ENCODE data around the gene KCNJ18.
"Not testable (repeated sequence)": the region's sequence is repeated elsewhere in the genome, so short reads cannot be mapped to it uniquely, and the experiment has no call there.

Gene KCNJ18

DNA sequence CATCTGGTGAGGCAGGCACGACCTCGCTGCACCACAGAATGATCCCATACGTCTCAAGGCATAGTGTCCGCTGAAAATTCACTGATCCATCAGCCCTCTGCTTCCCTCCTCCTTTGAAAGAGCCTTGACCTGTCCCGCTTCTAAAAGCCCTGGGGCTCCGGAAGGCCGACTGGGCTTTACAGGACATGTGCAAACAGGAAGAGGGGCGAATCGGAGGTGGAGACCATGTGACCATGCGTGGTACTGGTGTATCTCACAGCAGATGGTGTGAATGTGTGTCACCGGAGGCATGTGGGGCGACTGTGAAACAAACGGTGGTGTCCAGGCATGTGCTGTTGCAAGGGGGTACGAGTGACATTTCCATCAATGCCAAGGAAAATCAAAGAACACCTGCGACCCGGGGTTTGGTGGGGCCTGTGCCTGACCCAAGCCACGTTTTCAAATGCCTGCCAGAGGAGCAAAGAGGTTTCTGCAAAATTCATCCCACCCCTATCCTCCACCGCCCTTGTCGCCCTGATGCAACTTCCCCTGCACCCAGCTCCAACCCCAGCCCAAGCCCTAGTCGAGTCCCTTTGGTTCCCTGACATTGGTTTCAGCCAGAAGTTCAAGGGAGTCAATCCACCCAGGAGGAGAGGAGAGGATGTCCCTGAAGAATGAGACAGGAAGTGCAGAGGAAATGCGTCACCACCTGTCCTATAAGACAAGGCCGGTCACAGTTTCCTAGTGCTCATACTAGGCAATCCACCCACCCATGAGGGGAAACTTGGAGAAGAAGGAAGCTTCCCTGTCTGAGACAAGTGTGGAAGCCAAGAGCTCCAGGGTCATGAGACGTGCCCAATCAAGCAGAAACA lies 5.9 kb upstream of the KCNJ18 start:
- H3K4me3 ChIP-seq (ENCODE audit: low read depth, low read length): no peak overlapping the region
- TF ChIP-seq CTCF (IDR thresholded peaks at IDR 0.05; ENCODE audit: borderline replicate concordance, insufficient read depth, low read depth, low read length): no peak

GRCh38 chr17:21687136-21687953 lies 5.0 kb upstream of the KCNJ18 start:
- no peak for TF ChIP-seq CTCF (IDR thresholded peaks at IDR 0.05; ENCODE audit: borderline replicate concordance, insufficient read depth, low read depth, low read length)

DNA sequence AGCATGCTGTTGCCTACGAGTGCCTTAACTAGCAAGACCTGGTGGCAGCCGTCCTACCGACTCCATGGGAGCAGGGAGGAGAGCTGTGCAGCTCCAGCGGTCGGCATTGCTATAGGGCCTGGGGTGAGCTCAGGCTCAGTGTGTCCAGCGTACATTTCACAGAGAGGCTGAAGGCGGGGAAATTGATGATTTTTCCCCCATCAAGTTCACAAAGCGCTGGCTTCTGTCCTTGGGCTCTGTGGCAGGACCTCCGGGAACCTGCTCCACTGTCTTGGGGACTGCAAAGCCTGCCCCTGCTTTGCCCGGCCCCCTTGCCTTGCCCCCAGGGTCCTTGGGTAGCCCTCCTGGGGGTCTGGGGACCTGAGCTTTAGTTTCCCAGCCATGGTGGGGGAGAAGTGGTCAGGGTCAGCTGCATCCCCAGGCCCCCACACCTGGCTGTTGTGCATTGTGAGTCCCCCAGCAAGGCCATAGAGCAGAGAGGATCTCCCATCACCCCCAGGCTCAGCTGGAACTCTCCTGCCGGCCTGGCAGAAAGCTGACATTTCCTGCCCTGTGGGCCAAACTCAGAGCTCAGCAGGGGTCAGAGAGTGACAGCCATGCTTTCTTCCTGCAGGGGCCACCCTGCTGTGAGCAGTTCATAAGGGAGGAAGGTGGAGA lies 3.9 kb upstream of the KCNJ18 start:
- no peak overlapping the region for H3K4me3 ChIP-seq (ENCODE audit: low read depth, low read length)
- no peak for TF ChIP-seq CTCF (IDR thresholded peaks at IDR 0.05; ENCODE audit: borderline replicate concordance, insufficient read depth, low read depth, low read length)

More at GRCh38 chr17:21687136-21687953, 5.0 kb upstream of the KCNJ18 start:
- H3K4me3 ChIP-seq (ENCODE audit: low read depth, low read length): no peak overlapping the region

DNA sequence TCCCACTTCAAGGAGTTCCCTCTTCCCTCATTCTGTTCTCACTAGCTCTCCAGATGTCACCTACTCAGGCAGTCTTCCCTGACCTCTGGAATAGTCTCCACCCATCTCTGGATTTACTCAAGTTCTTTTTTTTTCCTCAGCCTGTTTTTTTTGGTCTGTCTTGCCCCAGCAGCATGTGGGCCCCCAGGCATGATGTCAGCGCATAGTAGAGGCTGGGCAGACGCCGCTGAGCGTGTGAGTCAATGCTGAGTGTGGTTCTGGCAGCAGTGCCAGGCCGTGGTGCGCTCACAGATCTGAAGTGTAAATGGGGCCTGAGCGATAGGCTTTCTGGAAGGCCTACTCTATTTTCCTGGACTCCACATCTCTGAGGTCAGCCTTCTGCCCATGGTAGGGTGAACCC lies 2.7 kb upstream of the KCNJ18 start:
- H3K4me3 ChIP-seq (ENCODE audit: low read depth, low read length): no peak overlapping the region
- TF ChIP-seq CTCF (IDR thresholded peaks at IDR 0.05; ENCODE audit: borderline replicate concordance, insufficient read depth, low read depth, low read length): no peak

DNA sequence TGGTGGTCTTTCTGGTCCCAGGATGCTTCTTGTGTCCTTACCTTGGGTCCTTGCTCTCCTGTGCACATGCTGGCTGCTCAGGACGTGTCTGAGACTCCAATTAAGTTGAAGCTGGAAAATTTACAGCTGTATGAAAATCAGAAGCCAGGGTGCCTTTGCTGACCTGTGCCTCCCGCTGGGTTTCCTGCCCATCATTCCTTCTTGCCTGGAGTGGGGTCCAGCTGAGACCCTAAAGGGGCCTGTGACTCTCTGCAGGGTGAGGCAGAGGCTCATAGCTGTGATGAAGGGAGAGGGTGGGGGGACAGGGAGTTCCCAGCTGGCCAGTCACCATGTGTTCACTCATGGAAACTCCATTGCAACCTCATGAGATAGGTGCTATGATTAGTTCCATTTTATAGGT lies 1.5 kb upstream of the KCNJ18 start:
- not testable (repeated sequence) for H3K4me3 ChIP-seq (ENCODE audit: low read depth, low read length)

DNA sequence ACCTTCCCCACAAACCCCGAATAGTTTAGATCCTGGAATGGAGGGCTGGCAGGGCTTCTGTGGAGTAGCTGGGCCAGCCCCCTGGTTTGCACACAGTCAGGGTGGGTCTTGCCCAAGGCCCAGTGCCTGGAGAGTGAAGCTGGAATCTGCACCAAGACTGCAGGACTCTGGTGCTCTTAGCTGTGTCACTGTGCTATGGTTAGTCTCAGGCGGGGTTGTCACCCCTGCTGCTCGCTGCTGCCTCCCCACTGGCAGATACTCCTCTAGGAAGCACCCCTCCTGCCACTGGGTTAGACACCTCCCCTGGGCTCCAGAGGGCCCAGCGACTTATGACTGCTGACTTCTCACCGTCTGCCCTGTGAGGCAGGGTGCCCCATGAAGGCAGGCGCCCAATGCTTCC lies 842 bp upstream of the KCNJ18 start:
- H3K4me3 ChIP-seq (ENCODE audit: low read depth, low read length): not testable (repeated sequence)

- H3K4me3 ChIP-seq (ENCODE audit: low read depth, low read length): not testable (repeated sequence)
Observed at GRCh38 chr17:21692704-21693065, 362 bp downstream of the KCNJ18 start.

DNA sequence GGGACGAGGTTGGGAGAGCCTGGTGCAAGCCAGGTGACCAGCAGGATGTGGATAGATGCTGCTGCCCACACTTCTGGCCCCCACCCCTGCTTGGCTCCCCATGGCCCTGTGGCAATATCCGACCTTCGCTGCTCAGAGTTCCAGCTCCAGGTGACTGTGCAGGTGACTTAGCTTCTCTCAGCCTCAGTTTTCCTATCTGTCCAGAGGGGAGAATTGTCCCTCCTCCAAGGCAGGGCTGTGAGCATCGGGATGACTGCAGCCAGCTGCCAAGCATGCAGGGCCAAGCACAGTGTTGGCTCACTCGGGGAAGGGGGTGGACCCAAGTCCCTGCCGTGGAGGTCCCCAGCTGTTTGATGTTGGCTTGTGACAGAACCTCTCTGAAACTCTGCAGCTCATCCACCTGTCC lies 1.1 kb downstream of the KCNJ18 start:
- H3K4me3 ChIP-seq (ENCODE audit: low read depth, low read length): not testable (repeated sequence)

GRCh38 chr17:21693937-21694336 lies 1.6 kb downstream of the KCNJ18 start:
- not testable (repeated sequence) for H3K4me3 ChIP-seq (ENCODE audit: low read depth, low read length)

- H3K4me3 ChIP-seq (ENCODE audit: low read depth, low read length): not testable (repeated sequence)
Observed at GRCh38 chr17:21696227-21696626, 3.9 kb downstream of the KCNJ18 start.

DNA sequence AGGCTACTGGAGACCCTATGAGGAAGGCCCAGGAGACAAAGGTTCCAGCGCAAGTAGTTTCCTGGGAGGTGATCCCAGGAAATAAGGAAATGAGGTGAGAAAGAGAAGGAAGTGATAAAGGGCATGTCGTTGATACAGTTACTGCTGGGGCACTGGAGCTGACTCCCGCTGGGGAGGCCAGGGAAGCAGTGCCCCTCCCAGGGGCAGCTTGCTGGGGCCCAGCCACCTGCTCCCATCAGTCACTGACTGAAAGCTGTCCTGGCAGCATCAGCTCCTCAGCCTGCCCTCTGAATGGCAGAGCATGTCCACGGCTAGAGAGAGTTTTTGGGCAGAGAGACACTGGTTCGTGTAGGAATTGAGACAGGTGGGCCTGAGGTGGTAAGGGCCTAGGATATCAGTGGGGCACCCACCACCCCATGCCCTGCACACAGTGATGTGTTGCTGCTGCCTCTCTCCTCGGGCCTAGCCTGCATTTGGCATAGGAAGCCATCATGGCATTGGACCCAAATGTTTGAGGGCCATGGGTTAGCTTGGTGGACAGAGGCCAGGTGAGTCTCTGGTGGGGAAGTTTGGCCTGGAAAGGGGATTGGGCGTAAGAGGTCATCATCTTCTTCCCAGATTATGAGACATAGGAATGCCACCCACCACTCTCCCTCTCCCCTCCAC lies 4.7 kb downstream of the KCNJ18 start:
- H3K4me3 ChIP-seq (ENCODE audit: low read depth, low read length): not testable (repeated sequence)

DNA sequence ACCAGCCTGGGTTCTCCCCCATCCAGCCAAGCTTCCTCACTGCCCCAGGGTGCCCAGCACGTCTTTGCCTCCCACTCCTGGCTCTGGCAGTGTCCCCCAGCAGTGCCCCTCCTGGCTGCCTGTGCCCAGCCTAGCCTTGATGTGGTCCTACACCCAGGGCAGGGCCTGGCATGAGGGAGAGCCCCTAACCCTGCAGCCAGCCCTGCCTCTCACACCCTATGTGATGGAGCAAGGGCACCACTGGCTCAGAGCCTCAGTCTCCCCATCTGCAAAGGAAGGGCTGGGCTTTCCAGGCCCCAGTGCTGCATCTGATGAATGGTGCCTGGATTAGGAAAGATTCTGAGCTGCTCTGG lies 5.2 kb downstream of the KCNJ18 start:
- H3K4me3 ChIP-seq (ENCODE audit: low read depth, low read length): not testable (repeated sequence)

DNA sequence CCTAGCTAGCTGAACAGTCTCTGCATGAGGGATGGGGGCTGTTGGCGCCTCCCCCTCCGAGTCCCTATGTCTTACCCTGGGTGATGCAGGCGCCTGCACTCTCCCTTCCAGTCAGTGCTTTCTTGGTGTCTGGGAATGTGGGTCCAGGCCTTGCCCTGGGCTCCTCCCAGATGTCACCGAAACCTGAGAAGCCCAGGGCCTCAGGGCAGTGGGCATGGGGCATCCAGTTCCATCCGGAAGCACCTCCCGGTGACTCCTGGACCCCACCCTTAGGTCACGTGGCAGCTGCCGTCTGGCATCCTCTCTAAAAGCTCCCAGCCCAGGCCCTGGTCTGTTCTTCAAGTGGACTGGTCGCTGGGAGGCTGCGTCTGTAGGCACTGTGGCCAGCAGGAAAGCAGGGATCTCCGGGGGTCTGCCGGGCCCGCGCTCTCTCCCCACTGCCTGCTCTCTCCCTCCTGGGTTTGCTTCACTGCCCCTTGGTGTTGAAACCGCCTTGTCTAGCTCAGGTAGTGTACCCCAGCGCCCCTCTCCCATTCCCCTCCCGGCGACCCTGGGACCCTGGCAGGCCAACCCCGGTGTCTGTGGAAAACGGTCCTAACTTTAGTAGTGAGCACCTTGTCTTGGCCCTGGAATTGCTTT lies 6.2 kb downstream of the KCNJ18 start:
- H3K4me3 ChIP-seq (ENCODE audit: low read depth, low read length): not testable (repeated sequence)

- H3K4me3 ChIP-seq (ENCODE audit: low read depth, low read length): not testable (repeated sequence)
Observed at GRCh38 chr17:21699124-21699523, 6.8 kb downstream of the KCNJ18 start.

Data from GM12875 (cell line).